K562 (cell line): ENCODE measurements around the gene FOXO3. TPM values are rescaled to one million over a fixed set of nuclear protein-coding genes. Genes with fewer than 3 reads are reported as not detected.

ENCODE experiments used
- ARID3B ChIP-seq: fragments of 250-450 bp; sonication (Bioruptor Pico); IDR thresholded peaks from 2 replicates; pipeline ENCODE4 v1.4.0; 2020; ENCODE audit warnings: borderline replicate concordance
- CREB3 ChIP-seq: fragments of 450-650 bp; conservative IDR thresholded peaks from 2 replicates; pipeline ENCODE4 v1.6.1; 2016; ENCODE audit warnings: missing genetic modification characterization, low read depth, mild to moderate bottlenecking, missing compliant biosample characterization, moderate library complexity
- DPF2 ChIP-seq: fragments of 450-650 bp; IDR thresholded peaks from 2 replicates; pipeline ENCODE4 v1.6.1; 2016
- FOXK2 ChIP-seq, 2 experiments: fragments of 450-650 bp; IDR thresholded peaks in 1 of 2; conservative IDR thresholded peaks in 1 of 2; 2 replicates each; pipeline ENCODE4 v1.6.1; 2016; ENCODE audit warnings: low read depth in 2 of 2, mild to moderate bottlenecking in 1 of 2
- FOXM1 ChIP-seq, 2 experiments: fragments of 450-650 bp in 1 of 2; sonication (generic) in 1 of 2; formaldehyde crosslinking in 1 of 2; IDR thresholded peaks; 2 replicates each; pipeline versions ENCODE4 v1.6.1 to v1.9.0; 2017 to 2022; ENCODE audit warnings: low read depth in 2 of 2, mild to moderate bottlenecking in 2 of 2, missing genetic modification reagents in 1 of 2, moderate library complexity in 1 of 2
- GATA2 ChIP-seq: sonication (generic); formaldehyde crosslinking; IDR thresholded peaks from 2 replicates; pipeline ENCODE4 v1.4.0; 2020; ENCODE audit warnings: mild to moderate bottlenecking, missing genetic modification reagents
- KDM1A ChIP-seq, 2 experiments: fragments of 450-650 bp; IDR thresholded peaks; 2 replicates each; pipeline ENCODE4 v1.6.1; 2016; ENCODE audit warnings: mild to moderate bottlenecking in 2 of 2
- KLF16 ChIP-seq: IDR thresholded peaks from 2 replicates; pipeline ENCODE4 v1.6.1; 2016; ENCODE audit warnings: antibody characterized with exemption
- LEF1 ChIP-seq: fragments of 450-650 bp; IDR thresholded peaks from 2 replicates; pipeline ENCODE4 v1.6.1; 2016; ENCODE audit warnings: mild to moderate bottlenecking
- MEF2A ChIP-seq: IDR thresholded peaks from 2 replicates; pipeline ENCODE4 v1.6.1; 2011; ENCODE audit warnings: low read depth, mild to moderate bottlenecking, low read length, moderate library complexity; ENCODE audit not compliant: control insufficient read depth
- POLR3G ChIP-seq: IDR thresholded peaks from 2 replicates; pipeline ENCODE4 v1.6.1; 2011; ENCODE audit not compliant: insufficient read length, insufficient replicate concordance; ENCODE audit errors: extremely low read depth
- SMARCE1 ChIP-seq: fragments of 450-650 bp; IDR thresholded peaks from 2 replicates; pipeline ENCODE4 v1.7.1; 2016; ENCODE audit warnings: mild to moderate bottlenecking
- SRSF7 ChIP-seq: fragments of 200-400 bp; formaldehyde crosslinking; optimal IDR thresholded peaks from 2 replicates; pipeline ENCODE3; 2017; ENCODE audit warnings: mild to moderate bottlenecking, low read depth, low read length
- TAL1 ChIP-seq: fragments of 450-650 bp; IDR thresholded peaks from 2 replicates; pipeline ENCODE4 v1.6.1; 2016; ENCODE audit warnings: mild to moderate bottlenecking
- WHSC1 ChIP-seq: IDR thresholded peaks from one replicate; pipeline ENCODE4 v1.6.1; 2012; ENCODE audit warnings: low read length, control low read depth, inconsistent platforms
- ZFP30 ChIP-seq: fragments of 250-450 bp; sonication (Bioruptor Pico); IDR thresholded peaks from 2 replicates; pipeline ENCODE4 v1.8.0; 2022; ENCODE audit warnings: moderate library complexity, mild to moderate bottlenecking, inconsistent platforms, borderline replicate concordance
- ZFX ChIP-seq: sonication (generic); formaldehyde crosslinking; IDR thresholded peaks from 2 replicates; pipeline ENCODE4 v1.8.0; 2022; ENCODE audit warnings: mild to moderate bottlenecking, missing genetic modification reagents, moderate library complexity
- ZNF217 ChIP-seq: sonication (generic); formaldehyde crosslinking; IDR thresholded peaks from 2 replicates; pipeline ENCODE4 v1.8.0; 2022; ENCODE audit warnings: mild to moderate bottlenecking, missing genetic modification reagents
- ZNF408 ChIP-seq: fragments of 250-450 bp; sonication (Bioruptor Pico); IDR thresholded peaks from 2 replicates; pipeline ENCODE4 v1.4.0; 2020; ENCODE audit warnings: low read depth, mild to moderate bottlenecking, moderate library complexity
- ZNF639 ChIP-seq, 2 experiments: fragments of 200-800 bp in 1 of 2; sonication (Bioruptor generic) in 1 of 2; sonication (generic) in 1 of 2; formaldehyde crosslinking in 1 of 2; IDR thresholded peaks in 1 of 2; conservative IDR thresholded peaks in 1 of 2; 2 replicates each; pipeline versions ENCODE4 v1.5.0 to v1.6.1; 2016 to 2020; ENCODE audit warnings: missing compliant biosample characterization in 1 of 2, missing genetic modification characterization in 1 of 2, missing genetic modification reagents in 1 of 2
- ZNF695 ChIP-seq: fragments of 450-650 bp; formaldehyde crosslinking; IDR thresholded peaks from 2 replicates; pipeline ENCODE4 v1.4.0; 2020; ENCODE audit warnings: mild to moderate bottlenecking, moderate library complexity
- ZNF740 ChIP-seq, 3 experiments: fragments of 200-800 bp in 1 of 3; sonication (Bioruptor generic) in 1 of 3; sonication (generic) in 1 of 3; formaldehyde crosslinking in 1 of 3; IDR thresholded peaks; 2 replicates each; pipeline versions ENCODE4 v1.6.1 to v1.8.0; 2016 to 2022; ENCODE audit warnings: mild to moderate bottlenecking in 2 of 3, missing compliant biosample characterization in 2 of 3, missing genetic modification characterization in 2 of 3, missing genetic modification reagents in 1 of 3
- ZNF780A ChIP-seq: fragments of 250-450 bp; sonication (Bioruptor Pico); IDR thresholded peaks from 2 replicates; pipeline ENCODE4 v1.5.0; 2021; ENCODE audit warnings: mild to moderate bottlenecking
- polyA plus RNA-seq, 8 experiments: library from polyadenylated mRNA; depleted of rRNA in 4 of 8; stranded (reverse) in 5 of 8; unstranded in 3 of 8; fragments of >200 nt; fragmentation: Nextera tagmentation in 2 of 8; fragmentation: Illumina TruSeq in 1 of 8; extraction: Ambion mirVana in 2 of 8; extraction: Trizol in 1 of 8; gene quantifications; 2 replicates each; pipeline versions ENCODE4 v1.2.1 to v1.2.3, GENCODE V29; 2011 to 2014; ENCODE audit warnings: inconsistent platforms in 1 of 8, missing spikeins in 1 of 8
- total RNA-seq, 7 experiments: library from RNA; depleted of rRNA in 6 of 7; stranded (reverse); fragments of >200 nt in 6 of 7; fragmentation: Illumina TruSeq in 2 of 7; extraction: Trizol in 2 of 7; gene quantifications; 2 replicates each; pipeline versions ENCODE4 v1.2.1 to v1.2.3, GENCODE V29; 2011 to 2021; ENCODE audit warnings: low replicate concordance in 1 of 7

FOXO3 gene
- total and polyA plus RNA-seq, 9 of the 15 experiments (the other 6 are each of a cell fraction or from before 2014, with no cell fraction given), result 3.0 to 14.6 (median 6.0) TPM

- TF ChIP-seq DPF2 (peak; percentile 94), POLR3G (no peak), ZFX (CRISPR knock-in tag) (peak; percentile 69), CREB3 (tag) (no peak), LEF1 (peak; percentile 71), ARID3B (CRISPR knock-in tag) (no peak), KLF16 (peak; percentile 95), ZNF695 (CRISPR knock-in tag) (no peak), FOXK2 (conservative IDR thresholded peaks at IDR 0.05 in 1 of 2, IDR thresholded peaks at IDR 0.05 in 1 of 2; ENCODE audit: low read depth in 2 of 2) (peak in 1 of 2 experiments; percentile 34; a peak in 1 of 4 replicates), KDM1A (IDR thresholded peaks at IDR 0.05) (peak; percentile 86 to 88), ZFP30 (CRISPR knock-in tag) (no peak), ZNF408 (CRISPR knock-in tag) (no peak), ZNF639 (CRISPR knock-in tag; conservative IDR thresholded peaks at IDR 0.05 in 1 of 2, IDR thresholded peaks at IDR 0.05 in 1 of 2) (peak in 1 of 2 experiments; percentile 69; a peak in 1 of 4 replicates), WHSC1 (no peak), ZNF780A (CRISPR knock-in tag) (no peak), ZNF740 (CRISPR knock-in tag; IDR thresholded peaks at IDR 0.05) (peak; percentile 14), ZNF740 (tag; IDR thresholded peaks at IDR 0.05) (no peak; a peak in 1 of 4 replicates), MEF2A (0 out of 2 replicates have a peak, but pooled peaks have one; percentile 15), GATA2 (CRISPR knock-in tag) (peak; percentile 88), SRSF7 (no peak), TAL1 (peak; percentile 97), FOXM1 (IDR thresholded peaks at IDR 0.05; ENCODE audit: low read depth) (peak; percentile 86), FOXM1 (CRISPR knock-in tag; IDR thresholded peaks at IDR 0.05; ENCODE audit: low read depth) (no peak), ZNF217 (CRISPR knock-in tag) (no peak), SMARCE1 (peak; percentile 91)
Measured at GRCh38 chr6:108559097-108559883, 1.4 kb upstream of the FOXO3 start (continued).
